ENCODE measurements around the gene LRRC10.

Gene LRRC10

DNA sequence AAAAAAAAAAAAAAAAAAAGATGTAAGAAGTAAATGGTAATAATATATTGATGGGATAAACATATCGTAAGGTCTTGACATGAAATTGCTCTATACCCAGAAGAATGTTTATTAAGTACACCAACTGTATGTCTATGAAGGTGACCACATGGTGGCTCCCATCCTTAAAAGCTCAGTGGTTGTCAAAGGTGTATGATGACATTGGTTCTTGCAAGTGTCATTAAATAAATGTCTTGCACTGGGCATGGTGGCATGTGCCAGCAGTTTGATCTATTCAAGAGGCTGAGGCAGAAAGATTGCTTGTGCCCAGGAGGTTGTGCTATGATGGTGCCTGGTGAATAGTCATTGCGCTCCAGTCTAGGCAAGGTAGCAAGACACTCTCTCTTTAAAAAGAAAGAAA lies 15.0 kb downstream of the LRRC10 start:
- TF ChIP-seq, protein P1, sequence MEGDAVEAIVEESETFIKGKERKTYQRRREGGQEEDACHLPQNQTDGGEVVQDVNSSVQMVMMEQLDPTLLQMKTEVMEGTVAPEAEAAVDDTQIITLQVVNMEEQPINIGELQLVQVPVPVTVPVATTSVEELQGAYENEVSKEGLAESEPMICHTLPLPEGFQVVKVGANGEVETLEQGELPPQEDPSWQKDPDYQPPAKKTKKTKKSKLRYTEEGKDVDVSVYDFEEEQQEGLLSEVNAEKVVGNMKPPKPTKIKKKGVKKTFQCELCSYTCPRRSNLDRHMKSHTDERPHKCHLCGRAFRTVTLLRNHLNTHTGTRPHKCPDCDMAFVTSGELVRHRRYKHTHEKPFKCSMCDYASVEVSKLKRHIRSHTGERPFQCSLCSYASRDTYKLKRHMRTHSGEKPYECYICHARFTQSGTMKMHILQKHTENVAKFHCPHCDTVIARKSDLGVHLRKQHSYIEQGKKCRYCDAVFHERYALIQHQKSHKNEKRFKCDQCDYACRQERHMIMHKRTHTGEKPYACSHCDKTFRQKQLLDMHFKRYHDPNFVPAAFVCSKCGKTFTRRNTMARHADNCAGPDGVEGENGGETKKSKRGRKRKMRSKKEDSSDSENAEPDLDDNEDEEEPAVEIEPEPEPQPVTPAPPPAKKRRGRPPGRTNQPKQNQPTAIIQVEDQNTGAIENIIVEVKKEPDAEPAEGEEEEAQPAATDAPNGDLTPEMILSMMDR (IDR thresholded peaks at IDR 0.05; ENCODE audit: low read depth, low read length) = no peak
- in situ Hi-C loops (cut with HindIII; ENCODE audit: low sequenced_read_pairs) = loop anchor here (25.0 kb wide), 1 partner anchor 208 kb away; no protein-coding TSS in a partner anchor
- H3K4me3 ChIP-seq (ENCODE audit: low read depth, low read length) = no peak overlapping the region
- DNase-seq (ENCODE audit: low read depth, low spot score) = no peak

GRCh38 chr12:69589082-69589481 lies 21.6 kb downstream of the LRRC10 start:
- no peak for DNase-seq (ENCODE audit: low read depth, low spot score)
- in situ Hi-C loops (cut with HindIII; ENCODE audit: low sequenced_read_pairs) = loop anchor here (25.0 kb wide), 1 partner anchor 202 kb away; no protein-coding TSS in a partner anchor
- H3K4me3 ChIP-seq (ENCODE audit: low read depth, low read length) = no peak overlapping the region
- TF ChIP-seq, protein P1 (IDR thresholded peaks at IDR 0.05; ENCODE audit: low read depth, low read length) = no peak

- H3K4me3 ChIP-seq (ENCODE audit: low read depth, low read length) = no peak overlapping the region
- no peak for DNase-seq (ENCODE audit: low read depth, low spot score)
- TF ChIP-seq, protein P1 (IDR thresholded peaks at IDR 0.05; ENCODE audit: low read depth, low read length) = no peak
- in situ Hi-C loops (cut with HindIII; ENCODE audit: low sequenced_read_pairs) = loop anchor here (25.0 kb wide), 1 partner anchor 201 kb away; no protein-coding TSS in a partner anchor
Observed at GRCh38 chr12:69588527-69588926, 22.2 kb downstream of the LRRC10 start.

GRCh38 chr12:69585189-69586062 lies 25.3 kb downstream of the LRRC10 start, which contains the start of gene CCT2:
TSS of gene CCT2 (plus strand) at chr12:69585459. CDS start at chr12:69585522, 63 bp downstream.
- DNase-seq (ENCODE audit: low read depth, low spot score) = peak; percentile 96
- H3K4me3 ChIP-seq (ENCODE audit: low read depth, low read length) = peak within 1 kb of the TSS; percentile 100
- in situ Hi-C loops (cut with HindIII; ENCODE audit: low sequenced_read_pairs) = loop anchor here (25.0 kb wide), 1 partner anchor 198 kb away; no protein-coding TSS in a partner anchor
- TF ChIP-seq, protein P1 (IDR thresholded peaks at IDR 0.05; ENCODE audit: low read depth, low read length) = peak; percentile 50

GRCh38 chr12:69583203-69583602 lies 27.5 kb downstream of the LRRC10 start:
- TF ChIP-seq, protein P1 (IDR thresholded peaks at IDR 0.05; ENCODE audit: low read depth, low read length) = no peak
- no peak for DNase-seq (ENCODE audit: low read depth, low spot score)
- in situ Hi-C loops (cut with HindIII; ENCODE audit: low sequenced_read_pairs) = loop anchor here (25.0 kb wide), 1 partner anchor 196 kb away; no protein-coding TSS in a partner anchor
- no peak overlapping the region for H3K4me3 ChIP-seq (ENCODE audit: low read depth, low read length)

DNA sequence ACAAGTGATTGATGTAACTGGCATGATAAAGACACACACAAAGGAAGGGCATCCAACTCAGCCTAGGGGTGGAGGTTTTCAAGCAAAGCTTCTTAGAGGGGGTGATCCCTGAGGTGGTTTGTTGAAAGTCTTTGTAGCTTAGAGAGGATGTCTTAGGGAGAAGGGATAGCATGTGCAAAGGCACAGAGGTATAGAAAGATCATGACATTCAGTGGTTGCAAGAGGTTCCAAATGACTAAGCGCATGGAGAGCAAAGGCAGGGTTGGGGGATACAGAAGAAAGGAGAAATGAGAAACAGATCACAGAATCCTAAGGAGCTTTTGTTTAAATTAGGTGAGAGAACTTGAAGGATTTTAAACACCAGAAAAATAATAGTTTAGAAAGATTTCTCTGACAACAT lies 30.6 kb downstream of the LRRC10 start:
- TF ChIP-seq, protein P1 (IDR thresholded peaks at IDR 0.05; ENCODE audit: low read depth, low read length) = no peak
- DNase-seq (ENCODE audit: low read depth, low spot score) = no peak
- in situ Hi-C loops (cut with HindIII; ENCODE audit: low sequenced_read_pairs) = loop anchor here (25.0 kb wide), 1 partner anchor 193 kb away; no protein-coding TSS in a partner anchor
- no peak overlapping the region for H3K4me3 ChIP-seq (ENCODE audit: low read depth, low read length)

All from astrocyte of the spinal cord (primary cell).